CD4-positive, alpha-beta T cell treated with Interleukin-17A for 1 hour (primary cell): ENCODE results near the gene PLA2G3.

Experiments used
- DNase-seq: peaks from one replicate; pipeline ENCODE4 v3.0.0-alpha.2; 2020

The PLA2G3 gene

DNA sequence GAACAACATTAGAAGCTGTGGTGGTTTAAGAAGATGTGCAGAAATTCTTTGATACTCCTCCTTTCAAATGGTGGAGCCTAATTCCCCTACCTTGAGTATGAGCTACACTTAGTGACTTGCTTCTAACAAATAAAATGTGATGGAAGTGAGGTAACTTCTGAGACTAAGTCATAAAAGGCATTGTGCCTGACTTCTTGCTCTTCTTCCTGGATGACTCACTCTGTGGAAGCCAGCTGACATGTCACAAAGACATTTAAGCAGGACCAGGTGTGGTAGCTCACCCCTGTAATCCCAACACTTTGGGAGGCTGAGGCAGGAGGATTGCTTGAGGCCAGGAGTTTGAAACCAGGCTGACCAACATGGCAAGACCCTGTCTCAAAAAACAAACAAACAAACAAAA, 3.9 kb upstream of the PLA2G3 start:
- no peak for DNase-seq

DNA sequence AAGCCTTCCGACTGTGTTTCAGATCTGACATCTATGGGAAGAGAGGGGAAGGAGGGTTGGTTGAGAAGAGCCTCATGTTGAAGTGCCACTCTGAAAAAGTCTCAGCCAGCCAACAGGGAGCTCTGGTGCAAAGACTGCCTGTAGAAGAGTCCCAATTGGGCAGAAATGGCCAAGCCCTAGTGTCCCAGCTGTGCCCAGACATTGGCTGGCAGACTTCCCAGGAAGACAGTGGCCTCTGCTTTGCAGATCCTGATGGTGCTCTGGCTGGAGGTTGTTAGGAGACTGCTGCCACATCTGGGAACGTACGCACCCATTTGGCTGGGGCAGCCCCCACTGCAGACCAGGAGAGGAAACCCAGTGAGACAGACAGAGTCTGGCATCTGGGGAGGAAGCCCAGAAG, 3.2 kb upstream of the PLA2G3 start:
- DNase-seq: no peak

DNA sequence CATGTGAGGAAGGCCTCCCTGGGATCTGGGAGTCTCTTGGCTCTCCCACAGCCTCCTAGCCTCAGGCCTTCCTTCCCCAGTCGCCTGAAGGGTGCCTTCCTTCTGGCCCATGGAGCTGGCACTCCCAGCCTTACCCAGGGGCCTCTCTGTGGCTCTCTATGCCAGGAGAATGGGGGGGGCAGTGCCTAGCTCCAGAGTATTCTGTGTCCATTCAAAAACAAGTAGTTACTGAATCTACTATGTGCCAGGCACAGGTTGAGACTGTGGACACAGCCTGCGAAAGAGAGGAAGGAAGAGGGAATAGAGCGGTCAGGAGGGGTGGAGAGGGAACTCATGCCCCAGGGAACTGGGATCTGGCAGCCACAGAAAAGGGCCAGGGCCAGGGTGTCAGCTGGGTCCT, 2.7 kb upstream of the PLA2G3 start:
- no peak for DNase-seq

DNA sequence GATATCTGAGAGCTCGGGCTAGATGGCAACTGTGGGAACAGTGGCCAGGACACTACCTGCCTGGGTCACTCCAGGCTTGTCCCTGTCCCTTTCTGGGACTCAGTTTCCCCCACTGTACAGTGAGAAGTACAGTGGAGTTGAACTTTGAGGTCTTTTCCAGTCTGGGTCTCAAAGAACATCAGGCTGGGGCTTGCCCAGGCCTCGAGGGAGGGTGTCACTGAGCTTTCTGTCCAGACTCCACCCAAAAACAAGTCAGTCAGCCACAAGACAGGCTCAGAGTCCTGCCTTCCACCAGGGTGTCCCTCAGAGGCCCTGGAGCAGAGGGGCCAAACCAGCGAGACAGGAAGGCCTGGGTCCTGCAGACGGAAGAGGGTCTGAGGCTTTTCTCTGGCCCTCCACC, 2.0 kb upstream of the PLA2G3 start:
- DNase-seq: no peak

DNA sequence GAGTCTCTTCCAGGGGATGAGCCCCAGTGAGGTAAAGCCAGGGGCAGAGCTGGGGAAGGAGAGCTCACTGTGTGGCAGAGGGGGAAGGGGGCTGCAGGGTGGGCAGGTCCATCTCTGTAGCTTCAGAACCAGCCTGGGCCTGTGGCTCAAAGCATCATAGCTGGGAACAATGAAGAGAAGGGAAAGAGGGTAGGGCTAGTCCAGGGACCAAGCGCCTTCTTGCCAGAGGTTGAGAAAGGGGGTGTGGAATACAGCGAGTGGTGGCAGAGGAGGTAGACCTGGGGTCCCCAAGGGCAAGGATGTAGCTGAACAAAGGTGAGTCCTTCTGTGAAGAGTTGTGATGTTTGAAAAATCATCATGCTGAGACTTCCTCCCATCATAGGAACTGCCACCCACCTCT, 1.2 kb upstream of the PLA2G3 start:
- no peak for DNase-seq

DNA sequence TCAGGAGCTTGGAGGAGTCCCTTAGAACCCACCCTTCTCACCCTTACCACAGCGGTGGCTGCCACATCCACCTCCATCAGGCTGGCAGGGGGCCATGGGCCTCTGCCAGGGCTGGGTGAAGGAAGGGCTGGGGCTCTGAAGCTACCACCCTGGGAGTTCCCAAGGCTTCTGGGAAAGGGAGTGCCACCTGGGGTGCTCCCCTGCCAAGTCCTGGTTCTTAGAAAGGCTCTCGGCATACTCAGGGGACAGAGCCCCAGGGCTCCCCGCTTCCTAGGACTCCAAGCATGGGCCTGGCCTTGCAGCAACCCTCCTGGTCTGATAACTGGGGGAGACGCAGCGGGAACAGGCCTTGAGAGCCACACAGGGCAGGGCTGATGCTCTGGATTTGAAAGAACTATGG, 438 bp upstream of the PLA2G3 start:
- DNase-seq: no peak

DNA sequence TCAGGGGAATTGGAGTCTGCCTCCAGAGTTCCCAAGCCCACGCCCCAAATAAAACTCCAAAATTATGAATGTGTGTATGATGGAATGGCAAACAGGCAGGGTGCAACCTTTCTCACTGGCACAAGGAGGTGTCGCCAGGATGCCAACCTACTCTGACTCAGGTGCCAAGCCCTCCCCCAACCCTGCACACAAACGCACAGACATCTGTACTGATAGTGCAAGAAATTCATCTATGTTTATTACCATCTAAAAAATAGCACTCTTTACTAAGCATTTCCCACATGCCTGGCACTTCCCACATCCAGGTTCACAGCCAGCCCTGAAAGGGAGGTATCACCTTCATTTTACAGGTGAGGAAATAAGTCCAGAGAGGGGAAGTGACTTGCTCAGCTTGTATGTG, 1.2 kb downstream of the PLA2G3 start:
- no peak for DNase-seq

DNA sequence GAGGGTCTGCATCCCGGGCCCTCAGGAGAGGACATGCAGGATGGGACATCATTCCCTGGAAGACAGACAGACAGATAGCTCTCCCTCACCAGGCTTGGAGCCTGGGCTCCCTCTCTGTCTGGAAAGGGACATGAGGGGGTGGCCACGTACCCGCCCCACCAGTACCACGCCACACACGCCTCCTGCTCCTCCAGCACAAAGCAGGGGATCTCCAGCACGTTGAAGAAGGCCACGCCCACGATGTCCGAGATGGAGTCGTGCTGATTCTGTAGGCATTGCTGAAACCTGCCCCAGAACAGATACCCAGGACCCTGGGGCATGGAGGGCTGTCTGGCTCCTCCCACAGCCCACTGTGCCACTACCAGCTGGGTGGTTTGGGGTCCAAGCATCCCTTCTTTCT, 2.2 kb downstream of the PLA2G3 start:
- DNase-seq: no peak

DNA sequence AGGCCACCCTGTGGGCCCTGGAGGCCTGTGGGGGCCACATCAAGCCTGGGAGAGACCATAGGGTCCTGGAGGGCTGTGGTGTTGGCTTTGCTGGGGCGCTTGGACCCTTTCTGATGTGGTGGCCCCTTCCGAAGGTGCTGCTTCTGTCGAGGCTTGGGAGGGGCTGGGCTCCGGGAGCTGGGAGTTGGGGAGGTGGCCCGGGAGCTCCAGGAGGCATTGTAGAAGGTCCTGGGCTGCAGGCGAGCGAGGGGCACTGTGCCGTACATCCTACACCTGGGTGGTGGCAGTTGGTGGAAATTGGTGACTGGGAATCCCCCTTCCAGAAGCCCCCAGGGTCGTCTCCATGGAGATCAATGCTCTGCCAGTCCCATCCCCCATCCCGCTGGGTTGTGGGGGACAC, 2.6 kb downstream of the PLA2G3 start:
- no peak for DNase-seq

DNA sequence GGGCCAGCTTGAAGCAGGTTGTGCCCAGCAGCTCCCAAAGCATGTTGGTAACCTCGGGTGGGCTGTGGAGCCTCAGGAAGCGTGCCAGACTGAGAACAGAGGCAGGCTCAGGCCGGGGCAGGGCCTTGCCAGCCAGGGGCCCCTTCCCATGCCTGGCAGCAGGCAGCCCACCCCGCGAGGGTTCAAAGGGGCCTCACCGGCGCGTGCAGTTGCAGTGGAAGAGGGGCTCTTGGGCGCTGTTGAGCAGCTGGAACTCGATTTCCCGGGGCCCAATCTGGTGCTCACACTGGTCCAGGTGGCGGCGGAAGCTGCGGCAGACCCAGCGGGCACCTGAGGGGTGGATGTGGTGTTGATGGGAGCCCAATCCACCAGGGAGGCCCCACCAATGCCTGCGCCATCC, 3.6 kb downstream of the PLA2G3 start:
- no peak for DNase-seq

DNA sequence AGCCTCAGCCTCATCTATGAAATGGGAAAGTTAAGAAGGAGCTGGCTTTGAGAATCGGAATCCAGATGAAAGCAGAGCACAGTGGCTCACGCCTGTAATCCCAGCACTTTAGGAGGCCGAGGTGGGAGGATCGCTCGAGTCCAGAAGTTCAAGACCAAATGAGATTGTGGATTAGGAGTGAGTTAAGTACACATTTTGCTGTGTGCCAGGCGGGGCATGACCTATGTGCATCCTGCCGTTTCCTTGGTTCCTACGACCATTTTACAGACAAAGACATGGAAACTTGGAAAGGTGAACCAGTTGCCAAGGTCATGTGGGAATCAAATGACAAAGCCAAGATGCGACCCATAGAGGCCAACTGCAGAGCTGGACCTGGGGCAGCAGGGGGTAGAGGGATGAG, 4.2 kb downstream of the PLA2G3 start:
- DNase-seq: no peak

DNA sequence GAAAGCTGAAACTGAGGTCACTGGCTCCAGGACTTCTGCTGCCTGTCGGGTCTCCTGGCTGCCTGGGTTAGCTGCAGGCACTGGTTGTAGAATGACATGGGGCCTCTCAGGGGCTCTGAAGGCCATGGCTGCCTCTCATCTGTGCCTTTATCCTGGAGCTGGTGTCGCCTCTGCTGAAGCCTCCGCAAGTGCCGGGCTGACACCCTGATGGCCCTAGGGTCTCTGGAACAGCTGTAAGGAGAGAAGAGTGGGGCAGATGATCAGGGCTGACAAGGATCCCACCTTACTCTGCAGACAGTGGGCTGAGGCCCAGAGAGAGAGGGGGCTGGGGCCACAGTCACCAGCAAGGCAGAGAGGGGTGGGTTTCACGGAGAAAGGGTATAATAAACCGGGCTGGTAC, 4.6 kb downstream of the PLA2G3 start:
- no peak for DNase-seq

DNA sequence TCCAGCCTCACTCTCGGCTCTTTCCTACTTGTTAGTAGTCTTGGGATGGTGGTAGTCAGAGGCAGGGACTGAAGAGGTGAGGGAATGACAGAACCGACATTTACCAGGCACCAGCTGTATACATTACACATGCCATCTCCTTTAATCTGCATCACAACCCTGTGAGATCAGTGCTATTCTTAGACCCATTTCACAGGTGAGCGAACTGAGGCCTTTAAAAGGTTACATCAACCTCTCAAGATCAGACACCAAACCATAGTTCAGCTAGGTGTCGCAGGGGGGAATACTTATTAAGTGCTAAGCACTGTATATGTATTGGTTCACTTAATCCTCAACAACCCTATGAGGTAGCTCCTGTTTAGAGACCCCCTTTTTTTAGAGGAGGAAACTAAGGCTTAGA, 5.6 kb downstream of the PLA2G3 start:
- no peak for DNase-seq

DNA sequence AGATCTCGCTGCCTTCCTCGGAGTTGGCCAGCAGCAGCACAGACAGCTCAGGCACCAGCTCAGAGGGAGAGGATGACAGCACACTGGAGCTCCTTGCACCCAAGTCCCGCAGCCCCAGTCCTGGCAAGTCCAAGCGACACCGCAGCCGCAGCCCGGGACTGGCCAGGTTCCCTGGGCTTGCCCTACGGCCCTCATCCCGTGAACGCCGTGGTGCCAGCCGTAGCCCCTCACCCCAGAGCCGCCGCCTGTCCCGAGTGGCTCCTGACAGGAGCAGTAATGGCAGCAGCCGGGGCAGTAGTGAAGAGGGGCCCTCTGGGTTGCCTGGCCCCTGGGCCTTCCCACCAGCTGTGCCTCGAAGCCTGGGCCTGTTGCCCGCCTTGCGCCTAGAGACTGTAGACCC, 6.4 kb downstream of the PLA2G3 start:
- DNase-seq: no peak

DNA sequence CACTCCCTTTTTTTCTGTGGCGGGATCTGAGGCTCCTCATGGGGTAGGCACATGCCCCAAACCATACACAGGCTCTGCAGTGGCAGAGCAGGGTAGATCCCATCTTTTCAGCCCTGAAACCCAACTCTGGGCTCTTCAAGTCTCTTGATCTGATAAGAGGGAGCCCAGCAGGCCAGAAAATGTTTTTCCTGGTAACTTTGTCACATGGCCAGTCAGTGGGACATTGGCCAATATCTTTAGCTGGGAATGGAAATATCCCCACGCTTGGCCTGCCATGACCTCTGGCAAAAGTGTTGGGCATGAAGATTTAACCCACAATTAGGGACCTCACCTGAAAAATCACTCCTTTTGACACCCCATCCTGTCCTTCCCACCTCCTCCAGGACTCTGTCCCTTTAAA, 9.4 kb downstream of the PLA2G3 start:
- DNase-seq: no peak

DNA sequence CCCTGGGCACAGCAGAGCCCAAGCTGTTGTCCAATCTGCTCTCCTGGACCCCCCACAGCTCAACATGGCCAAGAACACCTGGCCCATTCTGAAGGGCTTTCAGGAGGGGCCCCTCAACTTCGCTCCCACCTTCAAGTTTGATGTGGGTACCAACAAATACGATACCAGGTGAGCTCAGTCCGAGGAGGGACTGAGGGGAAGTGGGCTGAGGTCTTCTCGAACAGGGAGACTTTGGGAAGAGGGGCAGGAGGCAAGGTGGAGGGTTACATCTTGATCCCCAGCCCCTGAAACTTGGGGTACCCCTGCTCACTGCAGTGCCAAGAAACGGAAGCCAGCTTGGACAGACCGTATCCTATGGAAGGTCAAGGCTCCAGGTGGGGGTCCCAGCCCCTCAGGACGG, 12.2 kb downstream of the PLA2G3 start:
- no peak for DNase-seq

DNA sequence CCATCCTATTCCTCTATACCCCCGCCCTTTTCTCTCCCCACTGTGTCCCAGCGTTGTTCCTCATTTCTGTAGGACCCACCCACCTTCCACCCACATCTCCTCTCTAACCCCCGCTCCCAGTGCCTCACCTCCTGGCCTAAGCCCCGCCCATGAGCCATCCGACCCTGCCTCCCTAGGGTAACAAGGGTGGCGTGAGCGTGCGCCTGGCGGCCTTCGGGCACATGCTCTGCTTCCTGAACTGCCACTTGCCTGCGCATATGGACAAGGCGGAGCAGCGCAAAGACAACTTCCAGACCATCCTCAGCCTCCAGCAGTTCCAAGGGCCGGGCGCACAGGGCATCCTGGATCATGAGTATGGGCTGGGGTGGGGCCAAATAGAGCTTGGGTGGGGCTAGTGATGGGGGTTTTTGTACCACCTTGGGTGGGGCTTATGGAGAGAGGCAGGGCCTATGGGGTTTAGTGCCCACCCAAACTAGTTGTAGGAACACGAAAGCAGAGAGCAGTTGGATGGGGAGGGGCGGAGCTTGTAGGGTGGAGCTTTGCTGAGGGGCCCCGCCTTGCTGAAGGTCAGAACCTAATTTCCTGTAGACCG, 13.0 kb downstream of the PLA2G3 start:
- DNase-seq: no peak

DNA sequence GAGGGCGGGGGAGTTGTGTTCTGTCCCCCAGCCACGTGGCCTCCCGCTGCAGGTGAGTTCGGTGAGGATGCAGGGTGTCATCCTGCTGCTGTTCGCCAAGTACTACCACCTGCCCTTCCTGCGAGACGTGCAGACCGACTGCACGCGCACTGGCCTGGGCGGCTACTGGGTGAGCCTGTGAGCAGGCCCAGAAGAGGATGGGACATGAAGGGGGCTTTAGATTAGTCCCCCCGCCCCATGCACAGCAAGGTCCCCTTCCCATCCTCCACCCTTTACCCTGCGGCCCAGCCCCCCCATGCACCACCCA, 13.5 kb downstream of the PLA2G3 start:
- no peak for DNase-seq

DNA sequence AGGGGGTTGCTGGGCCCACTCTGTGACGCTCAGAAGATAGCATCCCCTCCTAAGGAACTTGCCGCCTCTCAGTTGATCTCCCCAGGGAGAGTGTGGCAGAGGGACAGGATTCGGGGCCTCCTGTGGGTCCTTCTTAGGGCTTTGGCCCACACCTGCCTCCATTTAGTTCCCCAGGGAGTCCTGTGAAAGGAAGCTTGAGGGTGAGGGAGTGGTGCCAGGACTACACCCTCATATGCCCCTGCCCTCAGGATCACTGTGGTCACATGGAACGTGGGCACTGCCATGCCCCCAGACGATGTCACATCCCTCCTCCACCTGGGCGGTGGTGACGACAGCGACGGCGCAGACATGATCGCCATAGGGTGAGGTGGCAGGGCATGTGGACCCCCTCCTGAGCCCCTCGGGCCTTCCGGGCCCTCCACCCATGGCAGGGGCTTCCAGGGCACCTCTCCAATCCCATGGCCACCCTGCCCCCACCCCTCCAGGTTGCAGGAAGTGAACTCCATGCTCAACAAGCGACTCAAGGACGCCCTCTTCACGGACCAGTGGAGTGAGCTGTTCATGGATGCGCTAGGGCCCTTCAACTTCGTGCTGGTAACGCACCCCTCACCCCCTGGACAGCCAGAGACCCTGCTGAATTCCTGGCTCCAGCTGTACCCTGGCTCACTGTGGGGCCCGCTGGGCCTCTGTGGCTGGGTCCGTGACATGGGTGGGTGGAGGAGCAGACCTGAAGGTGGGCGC, 14.0 kb downstream of the PLA2G3 start:
- no peak for DNase-seq

DNA sequence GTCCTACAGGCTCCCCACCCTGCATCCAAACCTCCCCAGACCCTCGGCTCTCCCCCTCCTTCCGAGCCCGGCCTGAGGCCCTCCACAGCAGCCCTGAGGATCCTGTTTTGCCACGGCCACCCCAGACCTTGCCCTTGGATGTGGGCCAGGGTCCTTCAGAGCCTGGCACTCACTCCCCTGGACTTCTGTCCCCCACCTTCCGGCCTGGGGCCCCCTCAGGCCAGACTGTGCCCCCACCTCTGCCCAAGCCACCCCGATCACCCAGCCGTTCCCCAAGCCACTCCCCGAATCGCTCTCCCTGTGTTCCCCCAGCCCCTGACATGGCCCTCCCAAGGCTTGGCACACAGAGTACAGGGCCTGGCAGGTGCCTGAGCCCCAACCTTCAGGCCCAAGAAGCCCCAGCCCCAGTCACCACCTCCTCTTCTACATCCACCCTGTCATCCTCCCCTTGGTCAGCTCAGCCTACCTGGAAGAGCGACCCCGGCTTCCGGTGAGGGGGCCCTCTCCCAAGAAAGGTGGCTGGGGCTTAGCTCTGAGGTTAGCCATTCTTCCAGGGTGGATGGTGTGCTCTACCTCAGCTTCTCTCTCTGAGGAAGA, 14.7 kb downstream of the PLA2G3 start:
- no peak for DNase-seq

DNA sequence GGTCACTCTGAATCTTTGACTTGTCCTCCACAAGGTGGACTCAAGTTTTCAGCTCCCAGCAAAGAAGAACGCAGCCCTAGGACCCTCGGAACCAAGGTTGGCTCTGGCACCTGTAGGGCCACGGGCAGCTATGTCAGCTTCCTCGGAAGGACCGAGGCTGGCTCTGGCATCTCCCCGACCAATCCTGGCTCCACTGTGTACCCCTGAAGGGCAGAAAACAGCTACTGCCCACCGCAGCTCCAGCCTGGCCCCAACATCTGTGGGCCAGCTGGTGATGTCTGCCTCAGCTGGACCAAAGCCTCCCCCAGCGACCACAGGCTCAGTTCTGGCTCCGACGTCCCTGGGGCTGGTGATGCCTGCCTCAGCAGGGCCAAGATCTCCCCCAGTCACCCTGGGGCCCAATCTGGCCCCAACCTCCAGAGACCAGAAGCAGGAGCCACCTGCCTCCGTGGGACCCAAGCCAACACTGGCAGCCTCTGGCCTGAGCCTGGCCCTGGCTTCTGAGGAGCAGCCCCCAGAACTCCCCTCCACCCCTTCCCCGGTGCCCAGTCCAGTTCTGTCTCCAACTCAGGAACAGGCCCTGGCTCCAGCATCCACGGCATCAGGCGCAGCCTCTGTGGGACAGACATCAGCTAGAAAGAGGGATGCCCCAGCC, 15.4 kb downstream of the PLA2G3 start:
- DNase-seq: no peak

DNA sequence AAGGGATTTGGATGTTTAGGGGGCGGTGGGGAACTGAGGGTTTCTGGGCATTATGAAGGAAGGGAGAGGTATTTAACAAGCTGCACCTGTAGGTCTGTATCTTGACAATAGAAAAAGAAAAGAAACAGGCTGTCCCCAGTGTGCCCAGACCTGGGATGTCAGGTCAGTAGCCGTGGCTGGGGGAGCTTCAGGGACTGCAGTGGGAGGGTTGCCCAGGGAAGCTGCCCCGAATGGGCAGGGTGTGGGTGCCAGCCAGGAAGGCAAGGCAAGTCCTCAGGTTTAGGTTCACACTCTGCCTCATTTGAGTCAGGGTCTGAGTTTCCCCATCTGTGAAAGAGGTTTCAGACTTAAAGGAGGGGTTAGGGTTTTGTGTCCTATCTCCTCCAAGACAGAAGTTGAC, 16.0 kb downstream of the PLA2G3 start:
- DNase-seq: no peak

DNA sequence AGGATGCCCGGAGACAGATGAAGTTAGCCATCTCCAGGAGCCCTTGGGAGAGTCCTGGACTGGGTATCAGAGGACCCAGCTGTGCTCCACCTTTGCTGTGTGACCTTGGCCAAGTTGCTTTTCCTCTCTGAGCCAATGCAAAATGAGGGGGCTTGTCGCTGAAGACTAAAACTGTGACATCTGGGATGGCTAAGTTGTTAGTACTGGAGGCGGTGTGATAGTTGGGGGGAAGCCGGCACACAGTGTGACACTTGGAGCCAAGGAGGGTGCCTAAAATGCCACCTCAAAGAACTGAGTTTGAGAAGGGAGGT, 17.1 kb downstream of the PLA2G3 start:
- DNase-seq: no peak

DNA sequence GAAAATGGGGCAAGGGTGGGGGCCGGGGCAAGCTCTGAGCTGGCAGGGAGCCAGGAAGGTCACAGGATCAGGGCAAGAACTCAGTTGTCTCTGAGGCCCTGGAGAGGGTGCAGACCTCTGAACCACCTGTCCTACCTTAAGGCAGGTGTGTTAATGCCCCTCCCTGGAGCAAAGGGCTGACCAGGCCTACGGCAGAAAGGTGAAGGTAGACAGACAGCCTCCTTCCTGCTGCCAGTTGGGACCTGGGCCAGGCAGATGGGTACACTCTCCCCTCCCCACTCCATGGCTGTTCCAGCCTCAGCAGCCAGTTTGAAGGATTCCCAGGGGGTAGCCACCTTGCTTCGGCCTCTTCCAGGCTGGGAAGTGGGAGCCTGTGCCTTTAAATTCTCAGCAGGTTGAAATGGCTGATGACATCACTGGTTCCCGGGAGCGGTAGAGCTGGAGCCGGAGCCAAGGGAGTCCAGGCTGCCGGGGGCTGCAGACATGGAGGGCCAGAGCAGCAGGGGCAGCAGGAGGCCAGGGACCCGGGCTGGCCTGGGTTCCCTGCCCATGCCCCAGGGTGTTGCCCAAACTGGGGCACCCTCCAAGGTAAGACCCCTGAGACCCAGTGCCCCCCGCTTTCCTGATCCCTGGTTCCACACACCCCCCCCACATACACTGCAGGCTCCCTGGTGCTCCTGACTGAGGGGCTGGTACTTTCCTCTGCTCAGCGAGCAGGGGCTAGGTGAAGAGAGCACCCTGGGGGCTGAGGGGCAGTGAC, 17.6 kb downstream of the PLA2G3 start, which contains the start of gene INPP5J:
Gene INPP5J, plus strand, starts transcription at position 435 of the 760 bp plus-strand sequence. Its CDS starts 49 bp downstream, at position 484.
- DNase-seq: no peak
